ENCODE results near the gene KCNT1.

Gene KCNT1

DNA sequence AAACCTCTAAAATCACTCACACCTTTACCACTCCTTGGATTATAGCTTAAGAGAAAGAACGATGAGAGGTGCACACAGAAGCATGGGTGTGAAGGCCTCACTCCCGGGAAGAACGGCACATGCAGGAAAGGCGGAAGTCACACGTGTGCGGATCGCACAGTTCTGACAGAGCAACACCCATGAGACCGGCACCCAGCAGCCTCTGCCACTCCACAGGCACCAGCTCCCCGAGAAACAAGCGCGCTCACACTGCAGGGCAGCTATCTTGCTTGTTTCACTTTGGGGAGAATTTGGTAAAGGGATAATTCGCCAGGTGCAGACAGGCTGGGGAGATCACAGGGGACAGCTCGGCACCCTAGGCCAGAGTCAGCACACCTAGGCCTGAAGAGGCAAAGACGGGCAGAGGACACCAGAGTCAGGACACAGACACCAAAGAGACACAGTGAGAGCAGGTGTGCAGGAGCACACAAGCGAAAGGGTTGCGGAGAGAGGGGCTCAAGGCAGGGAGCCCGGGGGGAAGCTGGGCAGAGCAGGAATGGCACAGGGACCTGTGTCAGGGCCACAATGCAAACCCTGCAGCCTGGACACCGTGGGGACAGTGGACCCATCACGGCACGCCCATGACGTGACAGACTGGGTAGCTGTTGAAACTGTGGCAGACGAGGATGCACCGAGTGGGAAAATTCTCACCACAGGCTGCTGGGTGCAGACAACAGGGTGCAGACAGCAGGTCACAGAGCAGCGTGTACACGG is 123.6 kb downstream of the KCNT1 start:
- DNase-seq: no peak

GRCh38 chr9:135826188-135826545 is 124.2 kb downstream of the KCNT1 start:
- DNase-seq: no peak

GRCh38 chr9:135827301-135827700 is 125.3 kb downstream of the KCNT1 start:
- no peak for DNase-seq

DNA sequence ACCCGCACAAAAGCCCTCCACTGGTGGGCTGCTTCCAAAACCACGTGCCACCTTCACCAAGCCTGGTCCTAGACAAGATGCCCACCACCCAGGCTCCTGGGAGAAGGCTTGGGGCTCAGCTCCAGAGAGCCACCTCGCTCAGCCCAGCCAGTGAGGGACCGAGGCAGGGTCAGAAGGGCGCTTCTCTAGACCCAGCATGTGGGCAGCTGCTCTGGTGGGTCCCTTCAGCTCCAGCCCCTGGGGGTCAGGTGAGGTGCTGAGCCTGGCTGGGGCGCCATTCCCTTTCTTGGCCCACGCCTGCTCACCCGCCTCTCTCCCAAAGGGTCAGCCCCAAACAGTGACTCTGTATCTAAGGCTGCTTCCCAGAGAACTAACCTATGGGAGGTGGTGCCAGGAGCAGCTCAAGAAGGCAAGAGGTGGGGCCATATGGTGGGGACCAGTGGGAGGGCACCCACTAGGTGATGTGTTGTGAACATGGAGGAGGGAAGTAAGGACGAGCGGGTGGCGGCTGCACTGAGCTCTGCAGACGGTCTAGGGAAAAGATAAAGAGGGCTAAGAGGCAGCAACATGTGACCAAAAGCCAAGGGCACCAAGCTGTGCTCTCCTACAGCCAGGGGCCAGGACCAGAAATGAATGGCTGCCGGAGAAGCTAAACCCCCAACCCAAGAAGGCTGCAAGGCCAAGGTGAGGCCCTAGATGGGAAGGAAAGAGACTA is 126.0 kb downstream of the KCNT1 start:
- no peak for DNase-seq

DNA sequence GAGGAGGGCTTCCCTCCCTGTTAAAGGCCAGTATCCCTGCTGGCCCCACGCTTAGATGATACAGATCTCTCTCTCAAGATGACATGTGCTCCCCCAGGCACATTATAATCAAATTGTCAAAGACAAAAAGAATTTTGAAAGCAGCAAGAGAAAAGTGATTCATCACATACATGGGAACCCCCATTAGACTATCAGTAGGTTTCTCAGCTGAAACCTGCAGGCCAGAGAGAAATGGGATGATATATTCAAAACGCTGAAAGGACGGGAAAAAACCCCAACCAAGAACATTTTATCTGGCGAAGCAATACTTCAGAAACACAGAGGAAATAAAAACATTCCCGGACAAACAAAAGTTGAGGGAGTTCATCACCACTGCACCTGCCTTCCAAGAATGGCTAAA is 126.7 kb downstream of the KCNT1 start:
- DNase-seq: no peak

DNA sequence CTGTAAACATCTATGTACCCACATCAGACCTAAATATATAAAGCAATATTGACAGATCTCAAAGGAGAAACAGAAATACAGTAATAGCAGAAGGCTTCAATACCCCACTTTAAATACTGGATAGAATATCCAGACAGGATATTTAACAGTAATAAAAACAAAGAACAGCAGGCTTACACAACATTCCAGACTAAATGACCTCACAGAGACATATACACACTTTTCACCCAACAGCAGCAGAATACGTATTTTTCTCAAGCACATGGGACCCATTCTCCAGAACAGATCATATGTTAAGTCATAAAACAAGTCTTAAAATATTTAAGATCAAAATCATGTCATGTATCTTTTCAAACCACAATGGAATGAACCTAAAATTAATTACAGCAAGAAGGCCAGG is 128.5 kb downstream of the KCNT1 start:
- no peak for DNase-seq

- no peak for DNase-seq
These were observed 131.9 kb downstream of the KCNT1 start for GRCh38 chr9:135833864-135834263.

GRCh38 chr9:135835131-135835530 is 133.1 kb downstream of the KCNT1 start:
- DNase-seq: no peak

DNA sequence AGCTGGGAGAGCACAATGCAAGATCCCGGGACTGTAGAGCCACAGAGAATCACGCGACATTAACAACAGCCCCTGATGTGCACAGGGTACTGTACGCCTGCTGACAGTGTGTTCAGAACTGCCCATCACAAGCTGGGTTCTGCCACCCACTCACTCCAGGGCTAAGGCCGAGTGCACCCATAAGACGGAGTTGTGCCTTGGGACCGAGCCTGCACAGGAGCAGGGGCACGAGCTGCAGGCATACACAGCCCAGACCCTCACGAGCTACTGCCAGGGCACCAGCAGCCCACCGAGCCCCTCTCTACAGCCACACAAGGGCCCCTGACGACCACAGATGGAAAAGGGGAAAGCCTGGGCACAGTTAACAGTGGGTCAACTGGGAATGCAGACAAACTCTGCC is 137.5 kb downstream of the KCNT1 start:
- DNase-seq: no peak

GRCh38 chr9:135840107-135840506 is 138.1 kb downstream of the KCNT1 start:
- DNase-seq: no peak

DNA sequence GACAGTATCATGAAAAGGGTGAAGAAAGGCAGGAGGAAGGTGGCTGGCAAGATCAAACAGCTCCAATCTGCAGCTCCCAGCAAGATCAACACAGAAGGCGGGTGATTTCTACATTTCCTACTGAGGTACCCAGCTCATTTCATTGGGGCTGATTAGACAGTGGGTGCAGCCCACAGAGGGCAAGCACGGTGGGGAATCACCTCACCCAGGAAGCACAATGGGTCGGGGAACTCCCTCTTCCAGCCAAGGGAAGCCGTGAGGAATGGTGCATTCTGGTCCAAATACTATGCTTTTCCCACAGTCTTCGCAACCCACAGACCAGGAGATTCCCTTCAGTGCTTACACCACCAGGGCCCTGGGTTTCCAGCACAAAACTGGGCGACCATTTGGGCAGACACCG is 138.6 kb downstream of the KCNT1 start:
- no peak for DNase-seq

All from CD4-positive, alpha-beta T cell treated with Interferon gamma for 1 hour (primary cell).